ENCODE data around the gene RRP36. TPM values are rescaled to one million over a fixed set of nuclear protein-coding genes. Genes with fewer than 3 reads are reported as not detected.

The RRP36 gene
- total and polyA plus RNA-seq, 9 of the 15 experiments (the other 6 are each of a cell fraction or from before 2014, with no cell fraction given), result 27.6 to 150 (median 114) TPM

- no peak for TF ChIP-seq RREB1 (CRISPR knock-in tag; IDR thresholded peaks at IDR 0.05)
- TF ChIP-seq, protein P1, sequence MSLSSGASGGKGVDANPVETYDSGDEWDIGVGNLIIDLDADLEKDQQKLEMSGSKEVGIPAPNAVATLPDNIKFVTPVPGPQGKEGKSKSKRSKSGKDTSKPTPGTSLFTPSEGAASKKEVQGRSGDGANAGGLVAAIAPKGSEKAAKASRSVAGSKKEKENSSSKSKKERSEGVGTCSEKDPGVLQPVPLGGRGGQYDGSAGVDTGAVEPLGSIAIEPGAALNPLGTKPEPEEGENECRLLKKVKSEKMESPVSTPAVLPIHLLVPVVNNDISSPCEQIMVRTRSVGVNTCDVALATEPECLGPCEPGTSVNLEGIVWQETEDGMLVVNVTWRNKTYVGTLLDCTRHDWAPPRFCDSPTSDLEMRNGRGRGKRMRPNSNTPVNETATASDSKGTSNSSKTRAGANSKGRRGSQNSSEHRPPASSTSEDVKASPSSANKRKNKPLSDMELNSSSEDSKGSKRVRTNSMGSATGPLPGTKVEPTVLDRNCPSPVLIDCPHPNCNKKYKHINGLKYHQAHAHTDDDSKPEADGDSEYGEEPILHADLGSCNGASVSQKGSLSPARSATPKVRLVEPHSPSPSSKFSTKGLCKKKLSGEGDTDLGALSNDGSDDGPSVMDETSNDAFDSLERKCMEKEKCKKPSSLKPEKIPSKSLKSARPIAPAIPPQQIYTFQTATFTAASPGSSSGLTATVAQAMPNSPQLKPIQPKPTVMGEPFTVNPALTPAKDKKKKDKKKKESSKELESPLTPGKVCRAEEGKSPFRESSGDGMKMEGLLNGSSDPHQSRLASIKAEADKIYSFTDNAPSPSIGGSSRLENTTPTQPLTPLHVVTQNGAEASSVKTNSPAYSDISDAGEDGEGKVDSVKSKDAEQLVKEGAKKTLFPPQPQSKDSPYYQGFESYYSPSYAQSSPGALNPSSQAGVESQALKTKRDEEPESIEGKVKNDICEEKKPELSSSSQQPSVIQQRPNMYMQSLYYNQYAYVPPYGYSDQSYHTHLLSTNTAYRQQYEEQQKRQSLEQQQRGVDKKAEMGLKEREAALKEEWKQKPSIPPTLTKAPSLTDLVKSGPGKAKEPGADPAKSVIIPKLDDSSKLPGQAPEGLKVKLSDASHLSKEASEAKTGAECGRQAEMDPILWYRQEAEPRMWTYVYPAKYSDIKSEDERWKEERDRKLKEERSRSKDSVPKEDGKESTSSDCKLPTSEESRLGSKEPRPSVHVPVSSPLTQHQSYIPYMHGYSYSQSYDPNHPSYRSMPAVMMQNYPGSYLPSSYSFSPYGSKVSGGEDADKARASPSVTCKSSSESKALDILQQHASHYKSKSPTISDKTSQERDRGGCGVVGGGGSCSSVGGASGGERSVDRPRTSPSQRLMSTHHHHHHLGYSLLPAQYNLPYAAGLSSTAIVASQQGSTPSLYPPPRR (CRISPR knock-in tag; IDR thresholded peaks at IDR 0.05; ENCODE audit: borderline replicate concordance), result 0 out of 2 replicates have a peak, but pooled peaks have one; percentile 43
- TF ChIP-seq CUX1 (CRISPR knock-in tag; IDR thresholded peaks at IDR 0.05), result no peak
- no peak for TF ChIP-seq CLOCK (CRISPR knock-in tag; IDR thresholded peaks at IDR 0.05; ENCODE audit: borderline replicate concordance)
- no peak for TF ChIP-seq TEAD2 (tag; IDR thresholded peaks at IDR 0.05)
- TF ChIP-seq HLTF (IDR thresholded peaks at IDR 0.05), result peak; percentile 94; the same call in 1 of the 2 replicates
- no peak for TF ChIP-seq MCM5 (IDR thresholded peaks at IDR 0.05; ENCODE audit: low read depth)
- TF ChIP-seq PTBP1 (IDR thresholded peaks at IDR 0.05; ENCODE audit: low read depth, low read length), result no peak
- TF ChIP-seq ZNF133 (CRISPR knock-in tag; IDR thresholded peaks at IDR 0.05), result no peak
Observed at GRCh38 chr6:43014434-43014909, 7.0 kb upstream of the RRP36 start (continued).

Measured in K562 (cell line).